ENCODE measurements around the gene SPINT1.

- TF ChIP-seq ZNF384 (IDR thresholded peaks at IDR 0.05) (no peak), FOXK2 (IDR thresholded peaks at IDR 0.05) (no peak)
Measured at GRCh38 chr15:40796041-40796440, 47.8 kb upstream of the SPINT1 start.

Data from HEK293T (cell line).